NCI-H510A treated with DMSO at 0.1 percent for 48 hours (cell line): Measurements from ENCODE around the gene LPO.

Source experiments
- DNase-seq: peaks from one replicate; lab custom pipeline; 2025; lab: John Stamatoyannopoulos, UW

The LPO gene

GRCh38 chr17:58229384-58229783 lies 9.0 kb upstream of the LPO start:
- no peak for DNase-seq

- DNase-seq = no peak
Observed at GRCh38 chr17:58229881-58230280, 8.5 kb upstream of the LPO start.

GRCh38 chr17:58231641-58232040 lies 6.7 kb upstream of the LPO start:
- DNase-seq = no peak

DNA sequence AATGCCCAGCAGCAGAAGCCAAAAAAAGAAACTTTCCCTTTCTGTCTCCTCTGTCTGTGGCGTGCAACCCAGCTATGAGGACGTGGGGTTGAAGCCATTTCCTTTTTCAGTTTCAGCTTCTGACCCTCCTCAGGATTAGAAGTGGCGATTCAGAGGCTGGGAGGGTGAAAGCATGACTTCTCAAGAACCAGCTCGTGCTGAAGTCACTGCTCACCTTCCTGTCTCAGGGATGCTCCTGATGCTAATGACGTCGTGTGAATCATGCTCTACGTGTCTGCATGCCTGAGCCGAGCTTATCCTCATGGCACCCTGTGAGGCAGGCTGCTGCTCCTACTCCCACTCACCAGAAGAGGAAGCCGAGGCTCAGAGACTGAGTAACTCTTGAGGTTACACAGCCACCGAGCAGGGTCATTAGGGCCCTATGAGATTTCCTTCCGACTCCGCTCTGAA lies 5.7 kb upstream of the LPO start:
- no peak for DNase-seq

DNA sequence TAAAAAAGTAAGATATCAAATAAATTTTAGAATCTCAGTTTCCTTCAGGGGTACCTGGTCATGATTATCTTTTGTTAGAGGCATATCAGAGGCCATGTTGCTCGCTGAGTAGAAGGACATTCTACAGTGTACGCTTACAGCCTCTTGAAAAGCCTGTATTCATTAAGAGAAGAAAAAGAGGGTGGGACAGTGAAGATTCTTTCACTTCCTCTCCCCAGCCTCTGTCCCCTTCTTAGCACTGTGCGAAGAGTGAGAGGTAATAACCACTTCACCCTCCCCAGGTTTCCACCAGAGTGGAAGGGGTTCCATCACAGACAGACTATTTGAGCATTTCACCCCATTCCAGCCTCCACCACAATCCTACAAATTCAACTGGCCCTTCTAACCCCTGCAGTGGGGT lies 4.8 kb upstream of the LPO start:
- no peak for DNase-seq

GRCh38 chr17:58234512-58234911 lies 3.9 kb upstream of the LPO start:
- DNase-seq = no peak

DNA sequence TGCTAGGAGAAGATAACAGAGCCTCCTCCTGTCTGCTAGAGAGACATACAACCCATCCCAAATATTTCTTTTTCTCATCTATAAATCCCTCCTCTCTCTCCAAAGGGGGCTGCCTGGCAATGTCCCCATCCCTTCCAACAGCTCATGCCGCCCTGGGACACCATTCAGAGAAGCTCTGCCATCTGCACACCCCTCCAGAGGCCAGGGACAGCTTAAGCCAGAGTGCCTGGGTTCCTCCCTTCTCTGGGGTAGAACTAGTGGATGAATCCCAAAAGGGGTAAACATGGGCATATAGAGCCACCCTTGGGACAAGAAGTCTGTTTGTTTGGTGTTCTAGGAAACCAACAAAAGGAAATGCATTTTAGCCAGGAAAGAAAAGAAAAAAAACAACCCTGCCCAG lies 2.6 kb upstream of the LPO start:
- no peak for DNase-seq

DNA sequence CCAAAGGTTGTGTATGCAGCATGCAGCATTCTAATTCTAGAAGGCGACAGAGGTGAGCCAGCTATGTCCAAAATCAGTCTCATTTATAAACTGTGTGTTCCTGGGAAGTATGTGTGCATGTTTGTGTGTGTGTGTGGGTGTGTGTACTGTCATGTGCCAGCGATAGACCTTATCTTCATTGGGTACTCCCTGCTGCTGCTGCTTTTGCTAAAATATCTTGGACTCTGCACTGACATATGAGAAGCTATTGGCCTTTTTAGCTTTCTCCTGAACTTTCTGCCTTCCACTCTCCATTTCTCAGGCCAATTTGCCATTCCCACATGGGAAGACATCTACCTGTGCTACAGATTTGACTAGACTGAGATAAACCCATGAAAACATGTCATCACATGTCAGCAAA lies 2.0 kb upstream of the LPO start:
- no peak for DNase-seq

DNA sequence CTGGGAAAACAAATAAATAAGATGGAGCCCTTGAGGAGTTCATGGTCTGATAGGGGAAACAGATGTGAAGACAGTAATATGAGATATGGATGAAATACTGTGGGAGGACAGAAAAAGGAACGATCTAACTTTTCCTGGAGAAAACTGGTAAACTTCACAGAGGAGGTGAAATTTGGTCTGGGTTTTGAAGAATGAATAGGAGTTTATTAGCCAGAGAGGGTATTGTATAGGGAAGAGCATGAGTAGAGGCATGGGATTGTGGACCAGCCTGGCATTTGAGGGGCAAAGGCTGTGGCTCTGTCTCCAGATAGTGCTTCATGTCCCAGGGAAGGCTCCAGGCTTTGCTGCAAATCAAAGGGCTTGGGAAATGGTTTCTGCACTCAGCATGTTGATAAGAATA lies 1.6 kb downstream of the LPO start:
- no peak for DNase-seq

- no peak for DNase-seq
Observed at GRCh38 chr17:58242171-58242784, 3.9 kb downstream of the LPO start.

DNA sequence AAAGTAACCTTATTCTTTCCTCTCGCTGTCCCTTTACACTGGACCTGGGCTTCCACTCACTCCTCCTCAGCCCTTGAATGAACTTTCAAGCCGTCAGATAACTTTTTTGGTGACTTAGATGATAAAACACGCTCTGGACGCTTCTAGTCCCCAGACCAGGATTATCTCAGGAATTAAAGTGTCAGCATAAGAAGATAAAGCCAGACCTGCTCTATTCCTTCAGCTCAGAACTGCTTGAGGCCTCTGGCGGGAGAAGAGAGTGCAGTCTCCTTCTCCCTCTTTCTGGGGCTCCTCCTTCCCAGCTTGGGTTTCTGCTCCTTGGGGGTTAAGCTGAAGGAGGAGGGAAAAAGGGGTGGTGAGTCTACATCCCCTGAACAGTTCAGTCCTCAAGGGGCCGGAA lies 6.6 kb downstream of the LPO start:
- DNase-seq = no peak

DNA sequence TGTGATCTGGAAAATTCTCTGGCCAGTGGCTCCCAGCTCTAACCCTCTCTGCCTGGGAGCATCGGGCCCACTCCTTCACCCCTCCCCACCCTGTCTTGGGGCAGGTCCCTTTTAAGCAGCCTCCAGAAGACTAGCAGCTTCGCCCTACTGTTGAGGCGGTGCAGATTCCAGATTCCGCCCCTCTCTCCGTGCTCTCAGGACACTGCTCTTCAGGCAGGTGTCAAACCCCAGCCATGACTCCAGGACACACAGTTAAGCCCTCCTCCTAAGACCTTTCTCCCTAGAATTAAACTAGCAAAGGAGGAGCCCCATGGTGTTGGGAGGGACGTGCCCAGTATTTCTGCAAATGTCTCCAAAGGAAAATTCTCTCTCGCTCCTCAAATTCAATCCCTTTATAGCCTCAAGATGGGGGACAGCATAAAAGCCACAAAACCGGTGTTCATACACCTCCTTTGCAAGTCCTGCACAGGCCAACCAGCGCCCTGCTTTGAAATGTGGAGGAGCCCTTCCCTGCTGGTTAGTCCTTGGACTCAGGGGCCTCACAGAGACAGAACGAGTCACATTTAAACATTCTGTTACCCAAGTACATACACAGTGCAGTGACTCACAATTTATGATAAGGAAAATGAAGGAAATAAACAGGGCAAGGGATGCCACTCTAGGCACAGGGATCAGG lies 7.2 kb downstream of the LPO start:
- no peak for DNase-seq

DNA sequence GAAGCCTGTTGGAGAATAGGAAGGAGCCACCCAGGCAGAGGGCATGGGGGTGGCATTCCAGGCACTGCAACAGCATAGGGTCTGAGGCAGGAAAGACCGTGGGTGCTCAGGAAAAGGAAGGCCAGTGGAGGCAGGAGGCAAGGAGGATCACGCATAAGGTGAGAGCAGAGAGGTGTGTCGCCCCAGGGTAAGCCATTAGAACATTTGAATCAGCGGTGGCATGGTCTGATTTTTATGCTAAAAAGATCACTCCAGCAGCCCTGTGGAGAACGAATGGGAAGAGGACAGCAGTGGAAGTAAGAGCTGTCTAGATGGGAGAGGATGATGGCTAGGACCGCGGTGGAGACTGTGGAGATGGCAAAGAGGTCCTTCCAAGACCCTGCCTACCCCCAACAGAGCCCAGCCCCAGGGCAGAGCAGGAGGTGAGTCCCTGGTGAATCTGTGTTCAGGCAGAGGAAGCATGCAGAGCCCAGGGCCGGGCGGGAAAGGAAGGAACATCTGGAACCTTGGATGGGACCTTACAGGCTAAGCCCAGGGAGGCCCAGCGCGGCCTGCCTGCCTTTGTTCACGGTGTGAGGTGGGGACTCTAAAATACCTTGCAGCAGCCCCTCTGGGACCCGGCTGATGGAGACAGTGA lies 7.8 kb downstream of the LPO start:
- no peak for DNase-seq

DNA sequence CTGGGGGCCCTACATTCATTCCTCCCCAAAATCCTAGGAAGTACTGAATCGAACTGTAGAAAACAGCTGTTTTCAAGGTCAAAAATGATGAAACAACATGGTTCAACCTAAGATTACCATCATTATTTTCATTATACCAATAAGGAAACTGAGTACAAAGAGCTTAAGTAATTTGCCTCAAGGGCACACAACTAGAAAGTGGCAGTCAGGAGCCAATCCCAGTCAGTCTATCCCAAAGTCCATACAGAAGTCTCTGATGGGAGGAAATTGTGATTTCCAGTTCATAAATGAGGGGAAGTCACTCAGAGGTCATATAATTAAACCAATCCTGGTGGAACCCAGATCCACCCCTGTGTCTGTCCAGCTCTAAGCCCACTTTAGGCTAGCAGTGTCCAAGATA lies 8.4 kb downstream of the LPO start:
- no peak for DNase-seq

- no peak for DNase-seq
Observed at GRCh38 chr17:58247511-58248363, 9.4 kb downstream of the LPO start.

DNA sequence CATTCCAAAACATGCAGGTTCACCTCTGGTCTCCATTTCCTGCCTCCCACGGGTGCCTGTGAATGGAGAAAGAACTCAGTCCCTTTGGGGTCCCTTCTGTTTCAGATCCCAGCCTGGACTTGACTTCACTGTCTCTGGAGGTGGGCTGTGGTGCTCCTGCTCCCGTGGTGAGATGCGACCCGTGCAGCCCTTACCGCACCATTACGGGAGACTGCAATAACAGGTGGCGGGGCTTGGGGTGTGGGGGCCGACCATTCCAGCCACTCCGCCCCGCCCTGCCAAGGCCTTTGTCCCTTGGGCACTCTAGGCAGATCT lies 10.5 kb downstream of the LPO start:
- no peak for DNase-seq

DNA sequence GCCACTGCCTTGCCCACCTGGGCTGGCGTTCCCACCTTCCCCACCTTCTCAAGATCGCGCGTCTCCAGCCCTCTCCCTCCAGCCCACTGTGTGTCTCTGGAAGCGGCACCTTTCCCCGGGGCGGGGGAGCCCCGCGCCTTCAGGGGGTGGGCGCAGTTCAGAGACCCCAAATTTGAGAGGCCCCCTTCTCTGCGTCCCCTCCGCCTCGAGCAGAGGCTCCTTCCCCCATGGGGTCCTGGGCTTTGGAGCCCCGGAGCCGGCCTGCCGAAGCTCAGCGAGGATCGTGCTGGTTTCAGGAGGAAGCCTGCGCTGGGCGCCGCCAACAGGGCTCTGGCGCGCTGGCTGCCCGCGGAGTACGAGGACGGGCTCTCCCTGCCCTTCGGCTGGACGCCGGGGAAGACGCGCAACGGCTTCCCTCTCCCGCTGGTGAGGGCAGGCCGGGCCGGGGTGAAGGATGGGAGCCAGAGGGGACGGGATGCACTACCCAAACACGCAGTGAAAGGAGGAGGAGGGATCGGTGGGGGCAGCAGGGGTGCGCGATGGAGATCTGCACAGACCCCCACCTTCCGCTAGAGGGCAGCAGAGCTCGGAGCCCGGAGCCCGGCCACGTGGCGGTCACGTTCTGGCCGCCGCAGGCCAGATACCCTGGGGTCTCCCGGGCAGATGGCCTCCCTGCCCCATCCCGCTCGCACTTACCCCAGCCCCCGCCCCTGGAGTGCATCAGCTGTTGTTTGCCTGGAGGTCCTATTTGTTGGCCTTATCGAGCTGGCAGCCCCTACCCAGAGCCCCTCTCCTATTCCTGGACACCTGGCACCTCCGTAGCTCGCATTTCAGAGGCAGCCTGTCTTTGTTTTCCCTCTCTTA lies 11.1 kb downstream of the LPO start:
- DNase-seq = peak; percentile 74

- no peak for DNase-seq
Observed at GRCh38 chr17:58250344-58251011, 12.1 kb downstream of the LPO start.

- no peak for DNase-seq
Observed at GRCh38 chr17:58252141-58252540, 13.8 kb downstream of the LPO start.

- DNase-seq = no peak
Observed at GRCh38 chr17:58253082-58253481, 14.7 kb downstream of the LPO start.

DNA sequence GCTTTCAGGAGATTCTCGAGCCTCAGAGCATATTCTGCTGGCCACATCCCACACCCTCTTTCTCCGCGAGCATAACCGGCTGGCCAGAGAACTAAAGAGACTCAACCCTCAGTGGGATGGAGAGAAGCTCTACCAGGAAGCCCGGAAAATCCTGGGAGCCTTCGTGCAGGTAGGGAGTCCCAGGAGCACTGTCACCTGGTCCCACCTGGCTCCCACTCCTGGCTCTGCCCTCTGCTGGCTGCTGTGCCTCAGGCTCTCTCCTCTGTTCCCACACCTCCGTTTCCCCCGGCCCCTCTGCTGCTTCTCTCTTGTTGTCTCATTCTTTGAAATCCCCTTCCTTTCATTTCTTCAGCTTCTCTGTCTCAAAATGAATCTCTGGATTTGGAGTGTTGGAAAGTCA lies 16.4 kb downstream of the LPO start:
- DNase-seq = no peak
